ENCODE data around the gene JPH2. TPM values are rescaled to one million over a fixed set of nuclear protein-coding genes. Genes with fewer than 3 reads are reported as not detected.

Gene JPH2
- total and polyA plus RNA-seq, 4 donors, result 0.09 to 1.3 (median 0.17) TPM; not detected in 1

DNA sequence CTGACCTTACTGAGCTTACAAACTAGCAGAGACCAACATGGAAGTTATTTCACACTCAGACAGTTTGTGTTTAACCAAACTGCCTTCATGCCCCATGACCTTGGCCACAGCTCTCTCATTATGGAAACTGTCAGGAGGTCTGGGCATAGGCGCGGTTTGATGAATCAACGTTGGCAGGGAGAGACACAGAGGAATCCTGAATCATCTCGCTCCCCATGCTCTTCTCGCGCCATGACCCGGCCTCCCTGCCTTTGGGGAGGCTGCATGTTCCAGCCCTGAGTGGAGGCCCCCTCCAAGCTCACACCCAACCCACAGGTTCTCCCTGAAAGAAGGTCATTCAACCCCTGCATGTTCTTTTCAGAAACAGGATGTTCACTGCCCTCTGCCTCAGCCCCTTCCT, 44.2 kb upstream of the JPH2 start:
- Histone ChIP-seq H3K4me3 (ENCODE audit: low read depth in 1 of 3, low read length in 3 of 3) (no peak overlapping the region), H3K27me3 (ENCODE audit: control insufficient read depth in 4 of 4, insufficient read depth in 4 of 4, low read length in 3 of 4) (no peaks in the 10 kb centered on the region), H3K27ac (ENCODE audit: low read depth in 1 of 2, low read length in 2 of 2) (no peak overlapping the region), H3K9ac (ENCODE audit: low read depth in 1 of 2, low read length in 2 of 2) (no peak overlapping the region), H3K36me3 (ENCODE audit: control insufficient read depth in 4 of 4, insufficient read depth in 3 of 4, low read depth in 1 of 4, low read length in 3 of 4) (no peaks in the 10 kb centered on the region), H3K9me3 (ENCODE audit: control insufficient read depth in 4 of 4, low read length in 3 of 4) (no peaks in the 10 kb centered on the region), H3K4me1 (ENCODE audit: control insufficient read depth in 4 of 4, insufficient read depth in 4 of 4, low read length in 3 of 4) (no peaks in the 10 kb centered on the region)
- no peak for TF ChIP-seq RAD21 (IDR thresholded peaks at IDR 0.05)
- TF ChIP-seq JUND (IDR thresholded peaks at IDR 0.05), result no peak
- TF ChIP-seq HNF4G (IDR thresholded peaks at IDR 0.05), result no peak
- TF ChIP-seq GABPA (IDR thresholded peaks at IDR 0.05 in 1 of 2, conservative IDR thresholded peaks at IDR 0.05 in 1 of 2), result no peak
- TF ChIP-seq SP1 (IDR thresholded peaks at IDR 0.05), result no peak
- TF ChIP-seq, protein P1, sequence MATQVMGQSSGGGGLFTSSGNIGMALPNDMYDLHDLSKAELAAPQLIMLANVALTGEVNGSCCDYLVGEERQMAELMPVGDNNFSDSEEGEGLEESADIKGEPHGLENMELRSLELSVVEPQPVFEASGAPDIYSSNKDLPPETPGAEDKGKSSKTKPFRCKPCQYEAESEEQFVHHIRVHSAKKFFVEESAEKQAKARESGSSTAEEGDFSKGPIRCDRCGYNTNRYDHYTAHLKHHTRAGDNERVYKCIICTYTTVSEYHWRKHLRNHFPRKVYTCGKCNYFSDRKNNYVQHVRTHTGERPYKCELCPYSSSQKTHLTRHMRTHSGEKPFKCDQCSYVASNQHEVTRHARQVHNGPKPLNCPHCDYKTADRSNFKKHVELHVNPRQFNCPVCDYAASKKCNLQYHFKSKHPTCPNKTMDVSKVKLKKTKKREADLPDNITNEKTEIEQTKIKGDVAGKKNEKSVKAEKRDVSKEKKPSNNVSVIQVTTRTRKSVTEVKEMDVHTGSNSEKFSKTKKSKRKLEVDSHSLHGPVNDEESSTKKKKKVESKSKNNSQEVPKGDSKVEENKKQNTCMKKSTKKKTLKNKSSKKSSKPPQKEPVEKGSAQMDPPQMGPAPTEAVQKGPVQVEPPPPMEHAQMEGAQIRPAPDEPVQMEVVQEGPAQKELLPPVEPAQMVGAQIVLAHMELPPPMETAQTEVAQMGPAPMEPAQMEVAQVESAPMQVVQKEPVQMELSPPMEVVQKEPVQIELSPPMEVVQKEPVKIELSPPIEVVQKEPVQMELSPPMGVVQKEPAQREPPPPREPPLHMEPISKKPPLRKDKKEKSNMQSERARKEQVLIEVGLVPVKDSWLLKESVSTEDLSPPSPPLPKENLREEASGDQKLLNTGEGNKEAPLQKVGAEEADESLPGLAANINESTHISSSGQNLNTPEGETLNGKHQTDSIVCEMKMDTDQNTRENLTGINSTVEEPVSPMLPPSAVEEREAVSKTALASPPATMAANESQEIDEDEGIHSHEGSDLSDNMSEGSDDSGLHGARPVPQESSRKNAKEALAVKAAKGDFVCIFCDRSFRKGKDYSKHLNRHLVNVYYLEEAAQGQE (IDR thresholded peaks at IDR 0.05), result no peak
- TF ChIP-seq TAF1 (conservative IDR thresholded peaks at IDR 0.05), result no peak
- no peak for TF ChIP-seq NR2F2 (IDR thresholded peaks at IDR 0.05)
- no peak for TF ChIP-seq FOXA1 (IDR thresholded peaks at IDR 0.05)
- TF ChIP-seq, protein P2, sequence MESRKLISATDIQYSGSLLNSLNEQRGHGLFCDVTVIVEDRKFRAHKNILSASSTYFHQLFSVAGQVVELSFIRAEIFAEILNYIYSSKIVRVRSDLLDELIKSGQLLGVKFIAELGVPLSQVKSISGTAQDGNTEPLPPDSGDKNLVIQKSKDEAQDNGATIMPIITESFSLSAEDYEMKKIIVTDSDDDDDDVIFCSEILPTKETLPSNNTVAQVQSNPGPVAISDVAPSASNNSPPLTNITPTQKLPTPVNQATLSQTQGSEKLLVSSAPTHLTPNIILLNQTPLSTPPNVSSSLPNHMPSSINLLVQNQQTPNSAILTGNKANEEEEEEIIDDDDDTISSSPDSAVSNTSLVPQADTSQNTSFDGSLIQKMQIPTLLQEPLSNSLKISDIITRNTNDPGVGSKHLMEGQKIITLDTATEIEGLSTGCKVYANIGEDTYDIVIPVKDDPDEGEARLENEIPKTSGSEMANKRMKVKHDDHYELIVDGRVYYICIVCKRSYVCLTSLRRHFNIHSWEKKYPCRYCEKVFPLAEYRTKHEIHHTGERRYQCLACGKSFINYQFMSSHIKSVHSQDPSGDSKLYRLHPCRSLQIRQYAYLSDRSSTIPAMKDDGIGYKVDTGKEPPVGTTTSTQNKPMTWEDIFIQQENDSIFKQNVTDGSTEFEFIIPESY (IDR thresholded peaks at IDR 0.05), result no peak
- TF ChIP-seq, protein P3, sequence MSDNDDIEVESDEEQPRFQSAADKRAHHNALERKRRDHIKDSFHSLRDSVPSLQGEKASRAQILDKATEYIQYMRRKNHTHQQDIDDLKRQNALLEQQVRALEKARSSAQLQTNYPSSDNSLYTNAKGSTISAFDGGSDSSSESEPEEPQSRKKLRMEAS (IDR thresholded peaks at IDR 0.05), result no peak
- no peak for DNase-seq (ENCODE audit: low spot score)
- 86% methylated on average over 7 of the region's 7 CpGs for WGBS

DNA sequence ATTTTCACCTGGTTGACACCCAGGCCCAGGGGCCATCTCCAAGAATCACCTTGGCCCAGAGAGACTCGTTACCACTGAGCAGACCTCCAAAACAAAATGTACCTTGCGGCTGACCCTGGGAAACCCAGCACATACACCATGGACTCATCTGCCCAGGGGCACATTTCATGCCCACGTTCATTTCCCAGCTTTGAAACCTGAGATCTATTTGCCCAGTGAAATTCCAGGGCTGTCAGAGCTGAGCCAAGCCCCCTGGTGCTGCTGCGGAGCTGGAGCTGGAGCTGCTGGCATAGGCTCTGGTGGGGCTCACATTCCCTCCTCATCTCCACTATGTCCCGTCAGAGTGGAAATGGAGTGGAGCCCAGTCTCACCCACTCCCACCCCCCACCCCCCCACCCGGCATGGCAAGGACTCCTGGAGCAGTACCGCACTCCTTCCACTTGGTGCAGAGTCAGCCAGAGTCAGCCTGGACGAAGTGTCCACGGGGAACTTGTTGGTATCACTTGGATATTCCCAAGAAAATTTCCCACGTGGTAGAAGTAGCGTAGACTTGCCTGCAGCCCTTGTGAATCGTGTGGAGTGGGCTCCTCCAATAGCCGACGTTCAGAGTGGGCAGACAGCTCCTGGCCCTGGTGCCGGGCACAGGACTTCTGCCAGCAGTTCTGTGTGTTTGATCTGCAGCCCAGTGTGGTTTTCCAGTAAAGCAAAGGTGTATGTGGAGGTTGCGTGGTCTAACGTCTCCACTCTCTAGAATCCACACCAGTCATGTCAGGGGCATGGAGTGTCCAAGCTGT, 41.7 kb upstream of the JPH2 start:
- no peak overlapping the region for H3K27ac ChIP-seq (ENCODE audit: low read depth in 1 of 2, low read length in 2 of 2)
- WGBS, result 82% methylated on average over 17 of the region's 17 CpGs
- H3K4me1 ChIP-seq (ENCODE audit: control insufficient read depth in 4 of 4, insufficient read depth in 4 of 4, low read length in 3 of 4), result no peaks in the 10 kb centered on the region

More for the DNA sequence above, 41.7 kb upstream of the JPH2 start:
- H3K9ac ChIP-seq (ENCODE audit: low read depth in 1 of 2, low read length in 2 of 2), result no peak overlapping the region
- no peaks in the 10 kb centered on the region for H3K9me3 ChIP-seq (ENCODE audit: control insufficient read depth in 4 of 4, low read length in 3 of 4)
- H3K36me3 ChIP-seq (ENCODE audit: control insufficient read depth in 4 of 4, insufficient read depth in 3 of 4, low read depth in 1 of 4, low read length in 3 of 4), result no peaks in the 10 kb centered on the region
- H3K27me3 ChIP-seq (ENCODE audit: control insufficient read depth in 4 of 4, insufficient read depth in 4 of 4, low read length in 3 of 4), result no peaks in the 10 kb centered on the region
- no peak overlapping the region for H3K4me3 ChIP-seq (ENCODE audit: low read depth in 1 of 3, low read length in 3 of 3)
- TF ChIP-seq, protein P4, sequence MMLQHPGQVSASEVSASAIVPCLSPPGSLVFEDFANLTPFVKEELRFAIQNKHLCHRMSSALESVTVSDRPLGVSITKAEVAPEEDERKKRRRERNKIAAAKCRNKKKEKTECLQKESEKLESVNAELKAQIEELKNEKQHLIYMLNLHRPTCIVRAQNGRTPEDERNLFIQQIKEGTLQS (IDR thresholded peaks at IDR 0.05), result no peak
- no peak for TF ChIP-seq FOXA1 (IDR thresholded peaks at IDR 0.05)
- TF ChIP-seq RAD21 (IDR thresholded peaks at IDR 0.05), result no peak
- no peak for DNase-seq (ENCODE audit: low spot score)
